Measurements from ENCODE around the gene ATP5PD. TPM values are rescaled to one million over a fixed set of nuclear protein-coding genes. Genes with fewer than 3 reads are reported as not detected.

ATP5PD gene
- 133 TPM for total RNA-seq

DNA sequence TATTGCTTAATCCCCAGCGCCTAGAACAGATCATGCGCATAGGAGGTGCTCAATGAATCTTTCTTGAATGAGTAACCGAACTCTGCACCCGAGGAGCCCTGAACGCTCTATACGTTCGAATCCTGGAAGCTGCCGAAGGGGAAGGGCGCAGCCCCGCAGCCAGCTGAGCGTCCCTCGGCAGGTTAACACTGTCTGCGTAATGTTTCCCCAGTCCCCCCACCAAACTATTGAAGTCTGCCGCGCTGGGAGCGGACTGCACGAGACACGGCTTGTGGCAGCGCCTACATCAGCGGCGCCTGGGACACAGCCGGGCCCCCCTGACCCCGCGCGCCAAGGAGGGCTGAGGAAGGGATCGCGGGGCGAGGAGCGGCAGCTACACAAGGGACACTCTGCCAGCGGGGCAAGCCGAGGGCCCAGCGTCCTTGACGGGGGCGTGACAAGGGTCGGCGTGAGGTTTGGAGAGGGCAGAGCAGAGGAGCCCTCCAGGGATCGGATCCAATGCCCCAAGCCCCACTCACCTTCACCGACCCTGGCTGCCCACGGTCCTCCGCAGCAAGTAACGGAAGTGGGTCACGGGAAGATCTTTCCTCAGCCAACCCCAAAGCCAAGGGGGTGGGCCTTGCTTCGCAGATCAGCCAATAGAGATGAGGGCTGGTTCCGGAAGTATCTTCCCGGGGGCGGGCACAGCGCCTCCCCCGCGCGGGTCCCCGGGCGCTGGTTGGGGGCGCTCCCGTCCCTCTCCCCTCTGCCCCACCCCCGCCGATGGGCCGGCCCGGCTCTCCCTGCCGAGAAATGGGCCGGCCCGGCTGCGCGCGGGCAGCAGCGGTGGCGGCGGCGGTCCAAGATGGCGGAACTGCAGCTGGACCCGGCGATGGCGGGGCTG lies at the start of gene ATP5PD, which contains the start of gene KCTD2:
TSS of gene ATP5PD (minus strand) at position 563 of the 883 bp plus-strand sequence. CDS start 4,319 bp downstream, outside the sequence.
TSS of gene KCTD2 (plus strand) at position 819 of the 883 bp plus-strand sequence. CDS start at position 845, 26 bp downstream.
- H3K27me3 ChIP-seq = no peaks in the 10 kb centered on the region
- H3K4me1 ChIP-seq = peaks cover 9 to 13% of the 10 kb centered on the region in 2 donors
- TF ChIP-seq, protein P1, sequence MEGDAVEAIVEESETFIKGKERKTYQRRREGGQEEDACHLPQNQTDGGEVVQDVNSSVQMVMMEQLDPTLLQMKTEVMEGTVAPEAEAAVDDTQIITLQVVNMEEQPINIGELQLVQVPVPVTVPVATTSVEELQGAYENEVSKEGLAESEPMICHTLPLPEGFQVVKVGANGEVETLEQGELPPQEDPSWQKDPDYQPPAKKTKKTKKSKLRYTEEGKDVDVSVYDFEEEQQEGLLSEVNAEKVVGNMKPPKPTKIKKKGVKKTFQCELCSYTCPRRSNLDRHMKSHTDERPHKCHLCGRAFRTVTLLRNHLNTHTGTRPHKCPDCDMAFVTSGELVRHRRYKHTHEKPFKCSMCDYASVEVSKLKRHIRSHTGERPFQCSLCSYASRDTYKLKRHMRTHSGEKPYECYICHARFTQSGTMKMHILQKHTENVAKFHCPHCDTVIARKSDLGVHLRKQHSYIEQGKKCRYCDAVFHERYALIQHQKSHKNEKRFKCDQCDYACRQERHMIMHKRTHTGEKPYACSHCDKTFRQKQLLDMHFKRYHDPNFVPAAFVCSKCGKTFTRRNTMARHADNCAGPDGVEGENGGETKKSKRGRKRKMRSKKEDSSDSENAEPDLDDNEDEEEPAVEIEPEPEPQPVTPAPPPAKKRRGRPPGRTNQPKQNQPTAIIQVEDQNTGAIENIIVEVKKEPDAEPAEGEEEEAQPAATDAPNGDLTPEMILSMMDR (IDR thresholded peaks at IDR 0.05) = no peak
- peak within 1 kb of the TSS; percentile 90 for H3K27ac ChIP-seq
- intact Hi-C loops (cut with DNase I) = loop anchor here (1.0 to 2.0 kb wide), 5 partner anchors 11 to 359 kb away; partner anchors contain the start of genes ARMC7, CDR2L, GRB2 and NUP85
- DNase-seq (ENCODE audit: low spot score in 2 of 2) = peak; percentile 88 to 98
- peak within 1 kb of the TSS; percentile 64 to 74 for H3K4me3 ChIP-seq
- no peaks in the 10 kb centered on the region for H3K9me3 ChIP-seq
- H3K36me3 ChIP-seq = peaks cover 4 to 15% of the 10 kb centered on the region in 2 donors

DNA sequence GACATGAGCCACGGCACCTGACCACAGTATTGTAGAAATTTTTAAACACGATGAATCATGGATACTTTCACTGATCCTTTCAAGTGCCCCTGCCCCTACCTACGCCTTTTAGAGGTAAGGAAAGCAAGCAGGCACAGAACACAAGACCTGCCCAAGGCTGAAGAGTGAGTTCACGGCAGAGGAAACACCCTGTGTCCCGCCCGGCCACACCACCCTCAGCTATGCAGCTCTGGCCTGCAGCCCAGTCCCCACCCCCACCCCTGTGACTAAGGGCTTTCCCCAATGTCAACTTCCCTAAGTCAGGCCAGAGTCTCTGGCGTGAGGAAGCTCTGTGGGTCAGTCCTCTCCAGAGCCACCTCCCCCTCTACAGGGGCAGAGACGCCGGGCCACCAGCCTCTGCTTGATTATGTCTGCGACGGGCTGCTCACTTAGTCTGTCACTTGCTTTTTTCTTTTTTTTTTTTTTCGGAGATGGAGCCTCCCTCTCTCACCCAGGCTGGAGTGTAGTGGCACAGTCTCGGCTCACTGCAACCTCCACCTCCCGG lies 49.4 kb upstream of the ATP5PD start:
- Histone ChIP-seq H3K4me3 (no peak overlapping the region), H3K9me3 (no peaks in the 10 kb centered on the region), H3K27ac (no peak overlapping the region), H3K4me1 (peaks cover 0 to 3% of the 10 kb centered on the region in 2 donors), H3K27me3 (no peaks in the 10 kb centered on the region), H3K36me3 (no peaks in the 10 kb centered on the region)
- intact Hi-C loops (cut with DNase I) = no loop called here
- TF ChIP-seq, protein P1 (IDR thresholded peaks at IDR 0.05) = no peak
- peak; percentile 27 to 76 for DNase-seq (ENCODE audit: low spot score in 2 of 2)

DNA sequence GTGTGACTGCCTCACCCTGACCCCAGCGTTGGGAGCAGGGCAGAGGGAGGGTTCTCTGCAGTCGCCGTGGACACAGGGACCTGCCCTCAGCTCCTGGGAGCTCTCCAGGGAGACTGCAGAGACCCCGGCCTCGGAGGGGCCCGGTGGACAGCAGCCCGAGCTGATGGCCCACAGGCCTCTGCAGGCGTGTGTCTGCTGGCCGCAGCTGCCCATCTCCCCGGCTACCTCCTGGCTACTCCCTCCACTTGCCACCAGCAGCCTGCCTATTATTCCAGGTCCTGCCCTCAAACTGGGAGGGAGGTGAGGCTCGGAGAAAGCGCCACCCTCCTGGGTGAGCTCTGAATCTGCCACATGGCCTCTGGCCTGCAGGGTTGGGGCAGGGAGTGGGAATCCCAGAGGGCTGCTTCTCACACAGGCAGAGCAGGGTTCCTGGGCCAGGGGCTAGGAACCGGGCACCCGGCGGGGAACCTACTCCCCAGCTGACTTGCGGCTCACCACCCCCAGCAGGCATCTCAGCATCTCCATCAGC lies 48.2 kb upstream of the ATP5PD start:
- H3K9me3 ChIP-seq = no peaks in the 10 kb centered on the region
- peaks cover 0 to 3% of the 10 kb centered on the region in 2 donors for H3K4me1 ChIP-seq
- intact Hi-C loops (cut with DNase I) = no loop called here
- TF ChIP-seq, protein P1 (IDR thresholded peaks at IDR 0.05) = no peak
- no peak overlapping the region for H3K4me3 ChIP-seq
- no peak overlapping the region for H3K27ac ChIP-seq
- no peak for DNase-seq (ENCODE audit: low spot score in 2 of 2)
- H3K27me3 ChIP-seq = no peaks in the 10 kb centered on the region
- H3K36me3 ChIP-seq = no peaks in the 10 kb centered on the region

DNA sequence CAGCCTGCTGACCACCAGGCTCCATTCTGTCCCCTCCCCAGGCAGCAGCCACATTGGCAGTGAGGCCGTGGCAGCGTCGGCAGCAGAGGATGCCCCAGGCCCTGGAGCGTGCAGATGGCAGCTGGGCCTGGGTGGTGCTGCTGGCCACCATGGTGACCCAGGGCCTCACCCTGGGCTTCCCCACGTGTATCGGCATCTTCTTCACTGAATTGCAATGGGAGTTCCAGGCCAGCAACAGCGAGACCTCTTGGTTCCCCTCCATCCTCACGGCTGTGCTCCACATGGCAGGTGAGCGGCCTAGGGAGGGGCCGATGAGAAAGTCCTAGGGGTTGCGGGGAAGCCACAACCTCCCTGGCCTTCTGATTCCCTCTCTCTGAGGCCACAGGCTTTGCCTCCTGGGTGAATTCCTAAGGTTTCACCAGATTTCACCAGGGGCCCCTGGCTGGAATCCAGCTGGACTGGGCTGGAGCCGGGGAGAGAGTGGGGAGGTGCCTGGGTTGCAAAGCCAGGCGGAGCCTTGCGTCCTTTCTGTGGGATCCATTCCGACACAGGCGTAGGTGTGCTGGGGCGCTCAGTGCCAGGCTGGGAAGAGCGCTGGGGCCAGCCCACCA lies 46.9 kb upstream of the ATP5PD start:
- TF ChIP-seq, protein P1 (IDR thresholded peaks at IDR 0.05) = no peak
- intact Hi-C loops (cut with DNase I) = no loop called here
- Histone ChIP-seq H3K27me3 (no peaks in the 10 kb centered on the region), H3K4me1 (peaks cover 3% of the 10 kb centered on the region in 2 donors), H3K9me3 (no peaks in the 10 kb centered on the region), H3K4me3 (no peak overlapping the region), H3K27ac (no peak overlapping the region), H3K36me3 (no peaks in the 10 kb centered on the region)
- no peak for DNase-seq (ENCODE audit: low spot score in 2 of 2)

DNA sequence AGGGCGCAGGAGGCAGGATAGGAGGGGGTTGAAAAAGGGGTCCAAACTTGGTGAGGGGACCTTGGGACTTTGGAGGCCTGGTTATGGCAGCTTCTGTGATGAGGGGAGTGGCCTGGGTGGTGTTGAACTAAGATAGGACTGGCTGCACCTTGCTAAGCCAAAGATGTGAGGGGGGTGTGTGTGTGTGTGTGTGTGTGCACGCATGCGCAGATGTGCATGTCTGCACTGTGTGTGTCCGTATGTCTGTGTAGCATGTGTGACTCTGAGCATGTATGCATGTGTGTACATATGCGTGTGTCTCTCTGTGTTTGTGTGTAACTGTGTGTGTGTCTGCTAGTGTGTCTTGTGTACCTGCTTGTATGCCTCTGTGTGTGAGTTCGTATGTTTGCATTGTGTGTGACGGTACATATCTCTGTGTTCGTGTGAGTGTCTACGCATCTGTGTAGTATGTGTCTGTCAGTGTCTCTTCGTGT lies 45.1 kb upstream of the ATP5PD start:
- intact Hi-C loops (cut with DNase I) = no loop called here

More for the DNA sequence above, 45.1 kb upstream of the ATP5PD start:
- Histone ChIP-seq H3K27ac (no peak overlapping the region), H3K9me3 (no peaks in the 10 kb centered on the region), H3K4me3 (no peak overlapping the region), H3K4me1 (peaks cover 3% of the 10 kb centered on the region in 2 donors), H3K36me3 (no peaks in the 10 kb centered on the region), H3K27me3 (no peaks in the 10 kb centered on the region)
- TF ChIP-seq, protein P1 (IDR thresholded peaks at IDR 0.05) = no peak
- DNase-seq (ENCODE audit: low spot score in 2 of 2) = no peak
